HepG2 (cell line): ENCODE measurements around the gene SFT2D1. TPM values are rescaled to one million over a fixed set of nuclear protein-coding genes. Genes with fewer than 3 reads are reported as not detected.
A peak's percentile ranks its signal among the peaks of the same experiment; 100 is the strongest.

Experiments used
- CBX1 ChIP-seq: IDR thresholded peaks from one replicate; pipeline ENCODE4 v1.6.1; 2016; ENCODE audit warnings: antibody characterized with exemption, low read depth
- DNMT3B ChIP-seq: conservative IDR thresholded peaks from 2 replicates; pipeline ENCODE4 v1.6.1; 2016; ENCODE audit warnings: missing biosample characterization, control low read depth
- NFATC3 ChIP-seq: sonication (generic); formaldehyde crosslinking; IDR thresholded peaks from 2 replicates; pipeline ENCODE4 v1.5.1; 2020; ENCODE audit warnings: mild to moderate bottlenecking, missing genetic modification reagents
- SIN3A ChIP-seq: IDR thresholded peaks from 2 replicates; pipeline ENCODE4 v1.6.1; 2011; ENCODE audit warnings: low read depth, mild to moderate bottlenecking, control low read depth, low read length, borderline replicate concordance
- SMARCC2 ChIP-seq: fragments of 450-650 bp; IDR thresholded peaks from 2 replicates; pipeline ENCODE4 v1.6.1; 2017; ENCODE audit warnings: antibody characterized with exemption, mild to moderate bottlenecking
- SNAI1 ChIP-seq: sonication (generic); formaldehyde crosslinking; IDR thresholded peaks from 2 replicates; pipeline ENCODE4 v1.5.0; 2020; ENCODE audit warnings: mild to moderate bottlenecking, missing genetic modification reagents, borderline replicate concordance
- SRY ChIP-seq: sonication (generic); formaldehyde crosslinking; IDR thresholded peaks from 2 replicates; pipeline ENCODE4 v1.8.0; 2022; ENCODE audit warnings: mild to moderate bottlenecking, missing genetic modification reagents
- U2AF1 ChIP-seq: fragments of 200-400 bp; formaldehyde crosslinking; optimal IDR thresholded peaks from 2 replicates; pipeline ENCODE3; 2017; ENCODE audit warnings: mild to moderate bottlenecking, low read depth, low read length
- ZFAT ChIP-seq: sonication (generic); formaldehyde crosslinking; conservative IDR thresholded peaks from 2 replicates; pipeline ENCODE4 v1.8.1; 2023; ENCODE audit warnings: missing genetic modification reagents, inconsistent platforms
- ZIK1 ChIP-seq: sonication (generic); formaldehyde crosslinking; IDR thresholded peaks from 2 replicates; pipeline ENCODE4 v1.5.0; 2020; ENCODE audit warnings: mild to moderate bottlenecking, low read depth, missing genetic modification reagents, borderline replicate concordance
- ZNF331 ChIP-seq: sonication (generic); formaldehyde crosslinking; IDR thresholded peaks from 2 replicates; pipeline ENCODE4 v1.4.0; 2020; ENCODE audit warnings: missing genetic modification reagents
- ZNF549 ChIP-seq: sonication (generic); formaldehyde crosslinking; IDR thresholded peaks from 2 replicates; pipeline ENCODE4 v1.5.0; 2020; ENCODE audit warnings: missing genetic modification reagents
- ZNF562 ChIP-seq: sonication (generic); formaldehyde crosslinking; IDR thresholded peaks from 2 replicates; pipeline ENCODE4 v1.8.0; 2022; ENCODE audit warnings: missing genetic modification reagents, borderline replicate concordance
- ZNF720 ChIP-seq: sonication (generic); formaldehyde crosslinking; IDR thresholded peaks from 2 replicates; pipeline ENCODE4 v1.4.0; 2020; ENCODE audit warnings: missing genetic modification reagents
- ZNF772 ChIP-seq: sonication (generic); formaldehyde crosslinking; IDR thresholded peaks from 2 replicates; pipeline ENCODE4 v1.5.0; 2020; ENCODE audit warnings: mild to moderate bottlenecking, missing genetic modification reagents
- ZNF878 ChIP-seq: sonication (generic); formaldehyde crosslinking; IDR thresholded peaks from 2 replicates; pipeline ENCODE4 v1.8.1; 2023; ENCODE audit warnings: mild to moderate bottlenecking, missing genetic modification reagents, moderate library complexity
- polyA plus RNA-seq, 8 experiments: library from polyadenylated mRNA; depleted of rRNA in 3 of 8; stranded (reverse) in 7 of 8; unstranded in 1 of 8; fragments of >200 nt; fragmentation: Illumina TruSeq in 4 of 8; extraction: Trizol in 4 of 8; gene quantifications; 2 replicates each; pipeline versions ENCODE4 v1.2.1 to v1.2.3, GENCODE V29; 2011 to 2016; ENCODE audit warnings: low read depth in 4 of 8, missing spikeins in 1 of 8, mixed read lengths in 1 of 8; ENCODE audit not compliant: insufficient read depth in 1 of 8
- total RNA-seq, 5 experiments: library from RNA; depleted of rRNA; stranded (reverse); fragments of >200 nt; fragmentation: Illumina TruSeq; extraction: Trizol; gene quantifications; 2 replicates each; pipeline ENCODE4 v1.2.3, GENCODE V29; 2016; ENCODE audit warnings: low read depth in 1 of 5
- TF ChIP-seq, protein P1 (sequence below): IDR thresholded peaks from 2 replicates; pipeline ENCODE4 v1.6.1; 2016; ENCODE audit warnings: control low read depth
- TF ChIP-seq, protein P2 (sequence below): sonication (generic); formaldehyde crosslinking; IDR thresholded peaks from 2 replicates; pipeline ENCODE4 v1.8.0; 2022; ENCODE audit warnings: missing genetic modification reagents, low read depth, mild to moderate bottlenecking, borderline replicate concordance
- TF ChIP-seq, protein P3 (sequence below): sonication (generic); formaldehyde crosslinking; IDR thresholded peaks from 2 replicates; pipeline ENCODE4 v1.4.0; 2020; ENCODE audit warnings: missing genetic modification reagents
- TF ChIP-seq, protein P4 (sequence below): sonication (generic); formaldehyde crosslinking; IDR thresholded peaks from 2 replicates; pipeline ENCODE4 v1.4.0; 2020; ENCODE audit warnings: mild to moderate bottlenecking, missing genetic modification reagents
- TF ChIP-seq, protein P5 (sequence below): sonication (generic); formaldehyde crosslinking; IDR thresholded peaks from 2 replicates; pipeline ENCODE4 v1.8.1; 2023; ENCODE audit warnings: mild to moderate bottlenecking, missing genetic modification reagents
- TF ChIP-seq, protein P6 (sequence below): IDR thresholded peaks from 2 replicates; pipeline ENCODE4 v1.6.1; 2016; ENCODE audit warnings: mild to moderate bottlenecking, missing biosample characterization, missing genetic modification reagents
- TF ChIP-seq, protein P7 (sequence below): sonication (generic); formaldehyde crosslinking; IDR thresholded peaks from 2 replicates; pipeline ENCODE4 v1.5.0; 2020; ENCODE audit warnings: mild to moderate bottlenecking, missing genetic modification reagents, borderline replicate concordance

Gene SFT2D1
- total and polyA plus RNA-seq, 2 of the 13 experiments (the other 11 are each of a cell fraction or from before 2014, with no cell fraction given) = 115 to 147 TPM

DNA sequence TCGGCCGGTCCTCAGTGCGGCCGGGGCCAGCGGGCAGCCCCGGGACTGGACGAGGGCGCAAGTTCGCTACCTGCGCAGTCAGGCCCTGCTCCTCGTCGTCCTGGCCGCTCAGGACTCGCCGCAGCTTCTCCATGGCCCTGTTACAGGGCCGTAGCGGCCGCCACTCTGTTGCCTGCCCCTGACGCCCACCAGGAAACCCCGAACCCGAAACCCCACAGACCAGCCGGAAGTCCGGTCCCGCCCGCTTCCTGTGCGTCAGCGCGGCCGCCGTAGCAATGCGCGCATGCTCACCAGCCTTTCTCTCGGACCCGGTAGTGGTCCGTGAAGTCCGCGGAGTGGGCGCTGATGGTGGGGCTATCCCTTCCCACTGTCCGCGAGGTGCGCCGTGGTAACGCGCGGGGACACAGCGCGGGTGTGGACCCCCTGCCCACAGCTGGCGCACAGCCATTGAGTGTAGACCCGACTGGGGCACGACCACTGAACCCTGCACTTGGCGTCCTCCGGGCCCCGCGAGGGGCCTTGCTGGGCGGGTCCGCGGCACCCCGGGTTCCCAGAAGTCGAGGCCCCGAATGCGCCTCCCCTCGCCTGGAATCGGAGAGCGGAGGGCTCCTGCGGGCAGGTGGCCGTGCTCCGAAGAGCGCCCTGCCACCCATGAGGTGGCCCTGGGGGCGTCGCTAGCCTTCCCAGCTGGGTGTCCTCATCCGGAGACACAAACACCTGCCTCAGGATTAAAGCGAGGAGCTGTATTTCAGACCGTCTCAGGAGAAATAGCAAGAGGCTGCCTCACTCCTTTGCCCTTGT, at the start of gene SFT2D1 (continued):
- TF ChIP-seq, protein P1, sequence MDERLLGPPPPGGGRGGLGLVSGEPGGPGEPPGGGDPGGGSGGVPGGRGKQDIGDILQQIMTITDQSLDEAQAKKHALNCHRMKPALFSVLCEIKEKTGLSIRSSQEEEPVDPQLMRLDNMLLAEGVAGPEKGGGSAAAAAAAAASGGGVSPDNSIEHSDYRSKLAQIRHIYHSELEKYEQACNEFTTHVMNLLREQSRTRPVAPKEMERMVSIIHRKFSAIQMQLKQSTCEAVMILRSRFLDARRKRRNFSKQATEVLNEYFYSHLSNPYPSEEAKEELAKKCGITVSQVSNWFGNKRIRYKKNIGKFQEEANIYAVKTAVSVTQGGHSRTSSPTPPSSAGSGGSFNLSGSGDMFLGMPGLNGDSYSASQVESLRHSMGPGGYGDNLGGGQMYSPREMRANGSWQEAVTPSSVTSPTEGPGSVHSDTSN = no peak
- TF ChIP-seq DNMT3B (CRISPR knock-in tag) (no peak), SIN3A (peak; percentile 74; the same call in 1 of the 2 replicates), U2AF1 (peak; percentile 9), ZNF878 (CRISPR knock-in tag) (no peak; the same call in 1 of the 2 replicates), ZNF562 (CRISPR knock-in tag) (no peak; the same call in 1 of the 2 replicates), CBX1 (peak; percentile 67), ZFAT (CRISPR knock-in tag) (no peak), ZIK1 (CRISPR knock-in tag) (peak; percentile 81), SMARCC2 (no peak), ZNF720 (CRISPR knock-in tag) (no peak), ZNF331 (CRISPR knock-in tag) (peak; percentile 77; the same call in 1 of the 2 replicates), SNAI1 (CRISPR knock-in tag) (peak; percentile 96; the same call in 1 of the 2 replicates), SRY (CRISPR knock-in tag) (peak; percentile 88), NFATC3 (CRISPR knock-in tag) (no peak), ZNF549 (peak; percentile 42; the same call in 1 of the 2 replicates), ZNF772 (CRISPR knock-in tag) (peak; percentile 58; the same call in 1 of the 2 replicates)
- TF ChIP-seq, protein P2, sequence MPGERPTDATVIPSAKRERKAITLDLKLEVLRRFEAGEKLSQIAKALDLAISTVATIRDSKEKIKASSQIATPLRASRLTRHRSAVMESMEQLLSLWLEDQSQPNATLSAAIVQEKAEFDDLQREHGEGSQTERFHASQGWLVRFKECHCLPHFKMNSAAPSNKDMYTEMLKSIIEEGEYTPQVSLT (CRISPR knock-in tag) = peak; percentile 82; the same call in 1 of the 2 replicates
- TF ChIP-seq, protein P3, sequence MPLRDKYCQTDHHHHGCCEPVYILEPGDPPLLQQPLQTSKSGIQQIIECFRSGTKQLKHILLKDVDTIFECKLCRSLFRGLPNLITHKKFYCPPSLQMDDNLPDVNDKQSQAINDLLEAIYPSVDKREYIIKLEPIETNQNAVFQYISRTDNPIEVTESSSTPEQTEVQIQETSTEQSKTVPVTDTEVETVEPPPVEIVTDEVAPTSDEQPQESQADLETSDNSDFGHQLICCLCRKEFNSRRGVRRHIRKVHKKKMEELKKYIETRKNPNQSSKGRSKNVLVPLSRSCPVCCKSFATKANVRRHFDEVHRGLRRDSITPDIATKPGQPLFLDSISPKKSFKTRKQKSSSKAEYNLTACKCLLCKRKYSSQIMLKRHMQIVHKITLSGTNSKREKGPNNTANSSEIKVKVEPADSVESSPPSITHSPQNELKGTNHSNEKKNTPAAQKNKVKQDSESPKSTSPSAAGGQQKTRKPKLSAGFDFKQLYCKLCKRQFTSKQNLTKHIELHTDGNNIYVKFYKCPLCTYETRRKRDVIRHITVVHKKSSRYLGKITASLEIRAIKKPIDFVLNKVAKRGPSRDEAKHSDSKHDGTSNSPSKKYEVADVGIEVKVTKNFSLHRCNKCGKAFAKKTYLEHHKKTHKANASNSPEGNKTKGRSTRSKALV (CRISPR knock-in tag) = peak; percentile 83
- TF ChIP-seq, protein P4, sequence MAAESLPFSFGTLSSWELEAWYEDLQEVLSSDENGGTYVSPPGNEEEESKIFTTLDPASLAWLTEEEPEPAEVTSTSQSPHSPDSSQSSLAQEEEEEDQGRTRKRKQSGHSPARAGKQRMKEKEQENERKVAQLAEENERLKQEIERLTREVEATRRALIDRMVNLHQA (CRISPR knock-in tag) = no peak
- TF ChIP-seq, protein P5, sequence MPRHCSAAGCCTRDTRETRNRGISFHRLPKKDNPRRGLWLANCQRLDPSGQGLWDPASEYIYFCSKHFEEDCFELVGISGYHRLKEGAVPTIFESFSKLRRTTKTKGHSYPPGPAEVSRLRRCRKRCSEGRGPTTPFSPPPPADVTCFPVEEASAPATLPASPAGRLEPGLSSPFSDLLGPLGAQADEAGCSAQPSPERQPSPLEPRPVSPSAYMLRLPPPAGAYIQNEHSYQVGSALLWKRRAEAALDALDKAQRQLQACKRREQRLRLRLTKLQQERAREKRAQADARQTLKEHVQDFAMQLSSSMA = peak; percentile 89; the same call in 1 of the 2 replicates
- TF ChIP-seq, protein P6, sequence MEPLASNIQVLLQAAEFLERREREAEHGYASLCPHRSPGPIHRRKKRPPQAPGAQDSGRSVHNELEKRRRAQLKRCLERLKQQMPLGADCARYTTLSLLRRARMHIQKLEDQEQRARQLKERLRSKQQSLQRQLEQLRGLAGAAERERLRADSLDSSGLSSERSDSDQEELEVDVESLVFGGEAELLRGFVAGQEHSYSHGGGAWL = peak; percentile 96
- TF ChIP-seq, protein P7, sequence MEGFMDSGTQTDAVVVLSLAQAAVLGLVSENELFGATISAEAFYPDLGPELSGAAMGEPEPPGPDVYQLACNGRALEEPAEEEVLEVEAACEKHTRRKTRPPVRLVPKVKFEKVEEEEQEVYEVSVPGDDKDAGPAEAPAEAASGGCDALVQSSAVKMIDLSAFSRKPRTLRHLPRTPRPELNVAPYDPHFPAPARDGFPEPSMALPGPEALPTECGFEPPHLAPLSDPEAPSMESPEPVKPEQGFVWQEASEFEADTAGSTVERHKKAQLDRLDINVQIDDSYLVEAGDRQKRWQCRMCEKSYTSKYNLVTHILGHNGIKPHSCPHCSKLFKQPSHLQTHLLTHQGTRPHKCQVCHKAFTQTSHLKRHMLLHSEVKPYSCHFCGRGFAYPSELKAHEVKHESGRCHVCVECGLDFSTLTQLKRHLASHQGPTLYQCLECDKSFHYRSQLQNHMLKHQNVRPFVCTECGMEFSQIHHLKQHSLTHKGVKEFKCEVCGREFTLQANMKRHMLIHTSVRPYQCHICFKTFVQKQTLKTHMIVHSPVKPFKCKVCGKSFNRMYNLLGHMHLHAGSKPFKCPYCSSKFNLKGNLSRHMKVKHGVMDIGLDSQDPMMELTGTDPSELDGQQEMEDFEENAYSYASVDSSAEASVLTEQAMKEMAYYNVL (CRISPR knock-in tag) = peak; percentile 66
